K562 (cell line): Measurements from ENCODE around the gene SLC7A10. TPM values are rescaled to one million over a fixed set of nuclear protein-coding genes. Genes with fewer than 3 reads are reported as not detected.
A peak's percentile ranks its signal among the peaks of the same experiment; 100 is the strongest.

ENCODE experiments used
- ATAC-seq: fragments of 200-7000 bp; cut with Tn5 transposase; 3 replicates; pipeline ENCODE4 v1.9.1; 2020; ENCODE audit warnings: moderate library complexity
- BruUV-seq: library from RNA; stranded (reverse); fragments of 400-500 nt; replicated peaks from 2 replicates; lab custom pipeline; 2021; lab: Mats Ljungman, UMichigan
- CTCF ChIA-PET: fragments of 300-600 bp; formaldehyde crosslinking; extraction: SDS; loops from one replicate; lab custom pipeline; 2021; ENCODE audit warnings: low intra/inter-chr PET ratio; lab: Yijun Ruan, JAX
- POLR2A ChIA-PET: fragments of 300-600, 350-650 bp; sonication (Branson Sonifier 250); formaldehyde crosslinking; extraction: SDS; loops from one replicate; lab custom pipeline; 2021; ENCODE audit warnings: antibody characterized with exemption, inconsistent platforms; lab: Yijun Ruan, JAX
- DNase-seq, 4 experiments: peaks; one replicate each; pipeline versions ENCODE4 v3.0.0 to v3.0.0-alpha.2; 2011 to 2018; ENCODE audit warnings: low spot score in 3 of 4, mixed read lengths in 3 of 4; ENCODE audit errors: extremely low read depth in 1 of 4
- FAIRE-seq: peaks from 2 replicates; lab custom pipeline; 2011; peaks lifted over from hg19 to GRCh38; lab: Jason Lieb, UNC
- H2AFZ ChIP-seq: 2 replicates; pipeline ENCODE4 v1.6.0; 2011; ENCODE audit warnings: low read depth, low read length, control low read depth, inconsistent platforms
- H3K27ac ChIP-seq: fragments of 200-600 bp; 3 replicates; pipeline ENCODE4 v1.8.0; 2011; ENCODE audit warnings: low read depth, mild to moderate bottlenecking, control low read depth, inconsistent platforms, low read length, moderate library complexity, mixed read lengths; ENCODE audit errors: extremely low read depth
- H3K27me3 ChIP-seq, 2 experiments: fragments of 300-600 bp in 1 of 2; 2 replicates in 1 of 2; 3 replicates in 1 of 2; pipeline versions ENCODE4 v1.6.0 to v1.8.0; 2011; ENCODE audit warnings: inconsistent platforms in 2 of 2, low read length in 2 of 2, mild to moderate bottlenecking in 1 of 2, mixed read lengths in 1 of 2, moderate library complexity in 1 of 2; ENCODE audit not compliant: control insufficient read depth in 2 of 2, insufficient read depth in 2 of 2
- H3K36me3 ChIP-seq: fragments of 300-600 bp; 3 replicates; pipeline ENCODE4 v1.8.0; 2011; ENCODE audit warnings: mild to moderate bottlenecking, low read length, inconsistent platforms; ENCODE audit not compliant: control insufficient read depth, insufficient read depth
- H3K4me1 ChIP-seq, 2 experiments: fragments of 200-600 bp in 1 of 2; replicated peaks in 1 of 2; 2 replicates in 1 of 2; 3 replicates in 1 of 2; pipeline versions ENCODE4 v1.5.1 to v1.8.0; 2011; ENCODE audit warnings: inconsistent platforms in 2 of 2, low read length in 2 of 2, mild to moderate bottlenecking in 1 of 2, mixed read lengths in 1 of 2, moderate library complexity in 1 of 2; ENCODE audit not compliant: control insufficient read depth in 2 of 2, insufficient read depth in 2 of 2
- H3K4me2 ChIP-seq: 2 replicates; pipeline ENCODE4 v1.6.1; 2011; ENCODE audit warnings: low read length, control low read depth, inconsistent platforms, mixed read lengths; ENCODE audit not compliant: insufficient read depth
- H3K4me3 ChIP-seq: fragments of 200-600 bp; sonication (generic), shearing (Covaris generic); 2 replicates; pipeline ENCODE4 v1.5.1; 2016; ENCODE audit warnings: control low read depth, inconsistent platforms
- H3K79me2 ChIP-seq: fragments of 200-600 bp; 3 replicates; pipeline ENCODE4 v1.8.0; 2011; ENCODE audit warnings: low read length, inconsistent platforms; ENCODE audit not compliant: control insufficient read depth, insufficient read depth
- H3K9ac ChIP-seq, 2 experiments: 2 replicates each; pipeline versions ENCODE4 v1.6.0 to v1.6.1; 2011; ENCODE audit warnings: low read depth in 2 of 2, low read length in 2 of 2, control low read depth in 1 of 2, inconsistent platforms in 1 of 2, mild to moderate bottlenecking in 1 of 2, mixed read lengths in 1 of 2; ENCODE audit not compliant: insufficient read depth in 1 of 2
- H3K9me1 ChIP-seq: one replicate; pipeline ENCODE4 v1.6.0; 2011; ENCODE audit warnings: inconsistent platforms, mild to moderate bottlenecking, low read length, moderate library complexity; ENCODE audit not compliant: control insufficient read depth, insufficient read depth
- H3K9me3 ChIP-seq: replicated peaks from 2 replicates; pipeline ENCODE4 v1.5.1; 2011; ENCODE audit warnings: low read depth, low read length, inconsistent platforms; ENCODE audit not compliant: control insufficient read depth, insufficient read depth
- H4K20me1 ChIP-seq: replicated peaks from 2 replicates; pipeline ENCODE4 v1.6.1; 2011; ENCODE audit warnings: low read length, inconsistent platforms, mixed read lengths; ENCODE audit not compliant: control insufficient read depth, insufficient read depth
- CBFB ChIP-seq: sonication (generic); formaldehyde crosslinking; IDR thresholded peaks from 2 replicates; pipeline ENCODE4 v1.4.0; 2020; ENCODE audit warnings: mild to moderate bottlenecking, missing genetic modification reagents
- CBX3 ChIP-seq, 2 experiments: IDR thresholded peaks; 1 replicate in 1 of 2; 2 replicates in 1 of 2; pipeline ENCODE4 v1.6.1; 2012; ENCODE audit warnings: inconsistent platforms in 2 of 2, low read length in 2 of 2, borderline replicate concordance in 1 of 2, control low read depth in 1 of 2
- ELF4 ChIP-seq: fragments of 450-650 bp; formaldehyde crosslinking; IDR thresholded peaks from 2 replicates; pipeline ENCODE4 v1.4.0; 2022; ENCODE audit warnings: missing genetic modification characterization
- HDAC8 ChIP-seq: fragments of 450-650 bp; IDR thresholded peaks from 2 replicates; pipeline ENCODE4 v1.6.1; 2016; ENCODE audit warnings: mild to moderate bottlenecking, missing genetic modification characterization, moderate library complexity, missing compliant biosample characterization
- KLF16 ChIP-seq: IDR thresholded peaks from 2 replicates; pipeline ENCODE4 v1.6.1; 2016; ENCODE audit warnings: antibody characterized with exemption
- ZZZ3 ChIP-seq: fragments of 450-650 bp; IDR thresholded peaks from 2 replicates; pipeline ENCODE4 v1.6.1; 2016; ENCODE audit warnings: antibody characterized with exemption, mild to moderate bottlenecking, moderate library complexity
- WGBS: fragments of 100-300 bp; shearing (Covaris generic); methylation state at CpG from one replicate; pipeline ENCODE4 v1.1.6; 2016; ENCODE audit warnings: low coverage, mixed read lengths; ENCODE audit not compliant: insufficient coverage; ENCODE audit errors: missing lambda C conversion rate; 5-methylcytosine and 5-hydroxymethylcytosine counted together
- in situ Hi-C: fragments of 300-500 bp; cut with MboI; formaldehyde crosslinking; loops from 4 replicates; pipeline ENCODE4 v1.15.0; 2018; ENCODE audit warnings: inconsistent platforms, mixed read lengths
- intact Hi-C: fragments of 100-400 bp; cut with micrococcal nuclease; formaldehyde crosslinking; loops from 2 replicates; pipeline ENCODE4 v1.14.2; 2022
- polyA plus RNA-seq, 8 experiments: library from polyadenylated mRNA; depleted of rRNA in 4 of 8; stranded (reverse) in 5 of 8; unstranded in 3 of 8; fragments of >200 nt; fragmentation: Nextera tagmentation in 2 of 8; fragmentation: Illumina TruSeq in 1 of 8; extraction: Ambion mirVana in 2 of 8; extraction: Trizol in 1 of 8; gene quantifications; 2 replicates each; pipeline versions ENCODE4 v1.2.1 to v1.2.3, GENCODE V29; 2011 to 2014; ENCODE audit warnings: inconsistent platforms in 1 of 8, missing spikeins in 1 of 8
- total RNA-seq, 7 experiments: library from RNA; depleted of rRNA in 6 of 7; stranded (reverse); fragments of >200 nt in 6 of 7; fragmentation: Illumina TruSeq in 2 of 7; extraction: Trizol in 2 of 7; gene quantifications; 2 replicates each; pipeline versions ENCODE4 v1.2.1 to v1.2.3, GENCODE V29; 2011 to 2021; ENCODE audit warnings: low replicate concordance in 1 of 7
- TF ChIP-seq, protein P1 (sequence below), 2 experiments: fragments of 450-650 bp in 1 of 2; sonication (generic) in 1 of 2; formaldehyde crosslinking in 1 of 2; IDR thresholded peaks in 1 of 2; conservative IDR thresholded peaks in 1 of 2; 2 replicates each; pipeline versions ENCODE4 v1.6.1 to v1.8.1; 2016 to 2023; ENCODE audit warnings: mild to moderate bottlenecking in 2 of 2, moderate library complexity in 2 of 2, inconsistent platforms in 1 of 2, missing genetic modification reagents in 1 of 2
- TF ChIP-seq, protein P2 (sequence below): fragments of 250-450 bp; sonication (Bioruptor Pico); IDR thresholded peaks from 2 replicates; pipeline ENCODE4 v1.8.0; 2022; ENCODE audit warnings: moderate library complexity, mild to moderate bottlenecking, inconsistent platforms

Gene SLC7A10
- total and polyA plus RNA-seq, 9 of the 15 experiments (the other 6 are each of a cell fraction or from before 2014, with no cell fraction given) = 0.07 TPM; not detected in 8

GRCh38 chr19:33197591-33198000, 28.1 kb downstream of the SLC7A10 start:
- H3K27ac ChIP-seq = no peak overlapping the region
- H4K20me1 ChIP-seq = peaks cover 4% of the 10 kb centered on the region; the same call in 1 of the 2 replicates
- no TSS peak for BruUV-seq
- DNase-seq = no peak
- no peaks in the 10 kb centered on the region for H3K79me2 ChIP-seq
- ChIA-PET POLR2A (interaction anchor here (1.4 kb wide), 1 partner anchor 86 kb away, joined by 3 read pairs; no protein-coding TSS in a partner anchor), CTCF (interaction anchor here (0.6 kb wide), 1 partner anchor 31 kb away, joined by 3 read pairs; no protein-coding TSS in a partner anchor)
- WGBS = 4% methylated on average over 11 of the region's 11 CpGs
- no peaks in the 10 kb centered on the region for H3K9me3 ChIP-seq
- H3K27me3 ChIP-seq = peaks cover 0 to 45% of the 10 kb centered on the region in 2 experiments; a peak in 4 of 5 replicates
- FAIRE-seq = no peak
- H3K4me2 ChIP-seq = no peak overlapping the region
- TF ChIP-seq, protein P1, sequence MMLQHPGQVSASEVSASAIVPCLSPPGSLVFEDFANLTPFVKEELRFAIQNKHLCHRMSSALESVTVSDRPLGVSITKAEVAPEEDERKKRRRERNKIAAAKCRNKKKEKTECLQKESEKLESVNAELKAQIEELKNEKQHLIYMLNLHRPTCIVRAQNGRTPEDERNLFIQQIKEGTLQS (IDR thresholded peaks at IDR 0.05) = no peak
- TF ChIP-seq, protein P1 (CRISPR knock-in tag; conservative IDR thresholded peaks at IDR 0.05) = no peak
- TF ChIP-seq HDAC8 (no peak), ELF4 (CRISPR knock-in tag) (no peak), ZZZ3 (no peak), KLF16 (no peak), CBFB (CRISPR knock-in tag) (no peak), CBX3 (IDR thresholded peaks at IDR 0.05; ENCODE audit: borderline replicate concordance in 1 of 2, low read length in 2 of 2) (no peak)
- TF ChIP-seq, protein P2, sequence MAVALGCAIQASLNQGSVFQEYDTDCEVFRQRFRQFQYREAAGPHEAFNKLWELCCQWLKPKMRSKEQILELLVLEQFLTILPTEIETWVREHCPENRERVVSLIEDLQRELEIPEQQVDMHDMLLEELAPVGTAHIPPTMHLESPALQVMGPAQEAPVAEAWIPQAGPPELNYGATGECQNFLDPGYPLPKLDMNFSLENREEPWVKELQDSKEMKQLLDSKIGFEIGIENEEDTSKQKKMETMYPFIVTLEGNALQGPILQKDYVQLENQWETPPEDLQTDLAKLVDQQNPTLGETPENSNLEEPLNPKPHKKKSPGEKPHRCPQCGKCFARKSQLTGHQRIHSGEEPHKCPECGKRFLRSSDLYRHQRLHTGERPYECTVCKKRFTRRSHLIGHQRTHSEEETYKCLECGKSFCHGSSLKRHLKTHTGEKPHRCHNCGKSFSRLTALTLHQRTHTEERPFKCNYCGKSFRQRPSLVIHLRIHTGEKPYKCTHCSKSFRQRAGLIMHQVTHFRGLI = no peak
- peak; percentile 66 for ATAC-seq
- no peaks in the 10 kb centered on the region; a peak in 2 of 5 replicates for H3K4me1 ChIP-seq
- intact Hi-C loops = no loop called here
- no peak overlapping the region for H2AFZ ChIP-seq
- no peaks in the 10 kb centered on the region for H3K9me1 ChIP-seq
- H3K36me3 ChIP-seq = no peaks in the 10 kb centered on the region
- no peak overlapping the region for H3K4me3 ChIP-seq
- H3K9ac ChIP-seq = no peak overlapping the region
- in situ Hi-C loops = no loop called here
